SK-N-SH (cell line): ENCODE results near the gene VIPAS39. TPM values are rescaled to one million over a fixed set of nuclear protein-coding genes. Genes with fewer than 3 reads are reported as not detected.

Experiments used
- CTCF ChIA-PET: fragments of 300-600, 350-600 bp; formaldehyde crosslinking; extraction: SDS; loops from one replicate; lab custom pipeline; 2021; lab: Yijun Ruan, JAX
- POLR2A ChIA-PET: fragments of 350-600 bp; sonication (Branson Sonifier 250); formaldehyde crosslinking; extraction: SDS; loops from one replicate; lab custom pipeline; 2020; ENCODE audit warnings: antibody characterized with exemption, inconsistent platforms; lab: Yijun Ruan, JAX
- DNase-seq: peaks from one replicate; pipeline ENCODE4 v3.0.0; 2012
- H2AFZ ChIP-seq: fragments of 200-600 bp; sonication (generic); 2 replicates; pipeline ENCODE4 v1.8.1; 2016; ENCODE audit warnings: antibody characterized with exemption, mild to moderate bottlenecking, low read depth
- H3F3A ChIP-seq: fragments of 200-600 bp; sonication (generic); replicated peaks from 2 replicates; pipeline ENCODE3; 2016; ENCODE audit warnings: antibody characterized with exemption, mild to moderate bottlenecking; ENCODE audit not compliant: insufficient read depth
- H3K27ac ChIP-seq, 2 experiments: fragments of 200-500 bp in 1 of 2; fragments of 200-600 bp in 1 of 2; sonication (Bioruptor generic) in 1 of 2; sonication (generic), shearing (Covaris generic) in 1 of 2; 2 replicates each; pipeline versions ENCODE4 v1.5.1 to v1.6.1; 2014 to 2016; ENCODE audit warnings: low read depth in 2 of 2, inconsistent platforms in 1 of 2, low read length in 1 of 2, mild to moderate bottlenecking in 1 of 2, mixed read lengths in 1 of 2
- H3K27me3 ChIP-seq: fragments of 200-600 bp; sonication (generic), shearing (Covaris generic); 2 replicates; pipeline ENCODE4 v1.6.1; 2016; ENCODE audit warnings: mixed run types; ENCODE audit not compliant: insufficient read depth
- H3K36me3 ChIP-seq, 2 experiments: fragments of 200-500 bp in 1 of 2; fragments of 200-600 bp in 1 of 2; sonication (Bioruptor generic) in 1 of 2; sonication (generic) in 1 of 2; replicated peaks in 1 of 2; 2 replicates each; pipeline versions ENCODE3 to v1.5.1; 2014 to 2016; ENCODE audit warnings: low read length in 1 of 2, mild to moderate bottlenecking in 1 of 2; ENCODE audit not compliant: insufficient read depth in 2 of 2, control insufficient read depth in 1 of 2
- H3K4me1 ChIP-seq, 2 experiments: fragments of 200-500 bp in 1 of 2; fragments of 200-600 bp in 1 of 2; sonication (Bioruptor generic) in 1 of 2; sonication (generic), shearing (Covaris generic) in 1 of 2; 2 replicates each; pipeline versions ENCODE4 v1.5.1 to v1.6.1; 2014 to 2016; ENCODE audit warnings: low read depth in 1 of 2, low read length in 1 of 2, mixed run types in 1 of 2; ENCODE audit not compliant: insufficient read depth in 2 of 2, control insufficient read depth in 1 of 2
- H3K4me2 ChIP-seq: fragments of 200-600 bp; sonication (generic), shearing (Covaris generic); 2 replicates; pipeline ENCODE4 v1.6.1; 2017; ENCODE audit warnings: mixed run types
- H3K4me3 ChIP-seq, 2 experiments: fragments of 200-500 bp in 1 of 2; fragments of 200-600 bp in 1 of 2; sonication (Bioruptor generic) in 1 of 2; sonication (generic), shearing (Covaris generic) in 1 of 2; 2 replicates each; pipeline versions ENCODE4 v1.5.1 to v1.8.1; 2014 to 2016; ENCODE audit warnings: low read depth in 2 of 2, inconsistent platforms in 1 of 2, low read length in 1 of 2, mild to moderate bottlenecking in 1 of 2, mixed read lengths in 1 of 2, moderate library complexity in 1 of 2
- H3K79me2 ChIP-seq: fragments of 200-600 bp; sonication (generic); 2 replicates; pipeline ENCODE4 v1.8.1; 2017; ENCODE audit warnings: mild to moderate bottlenecking; ENCODE audit not compliant: insufficient read depth
- H3K9ac ChIP-seq: fragments of 200-600 bp; sonication (generic); 2 replicates; pipeline ENCODE4 v1.6.1; 2017; ENCODE audit warnings: mixed run types
- H3K9me2 ChIP-seq: fragments of 200-600 bp; sonication (generic); 2 replicates; pipeline ENCODE4 v1.6.1; 2017; ENCODE audit warnings: mixed run types
- H3K9me3 ChIP-seq: fragments of 200-600 bp; sonication (generic); 2 replicates; pipeline ENCODE4 v1.6.1; 2017; ENCODE audit warnings: mixed run types, mild to moderate bottlenecking, moderate library complexity
- H4K20me1 ChIP-seq: fragments of 200-600 bp; sonication (generic); 2 replicates; pipeline ENCODE4 v1.6.1; 2017; ENCODE audit warnings: mild to moderate bottlenecking, mixed run types; ENCODE audit not compliant: insufficient read depth
- FOXJ3 ChIP-seq: sonication (generic); formaldehyde crosslinking; IDR thresholded peaks from 2 replicates; pipeline ENCODE4 v1.5.1; 2020; ENCODE audit warnings: mild to moderate bottlenecking, missing genetic modification reagents
- IRF3 ChIP-seq: fragments of 150-350 bp; IDR thresholded peaks from 2 replicates; pipeline ENCODE4 v1.6.1; 2016; ENCODE audit warnings: mild to moderate bottlenecking, low read depth, low read length
- JUND ChIP-seq: IDR thresholded peaks from 2 replicates; pipeline ENCODE4 v1.4.0; 2012
- MAX ChIP-seq: IDR thresholded peaks from 2 replicates; pipeline ENCODE4 v1.4.0; 2012; ENCODE audit warnings: low read depth
- MXI1 ChIP-seq: IDR thresholded peaks from 2 replicates; pipeline ENCODE4 v1.6.1; 2012; ENCODE audit warnings: mild to moderate bottlenecking, low read depth, low read length, improper control_type of control experiment
- NFIC ChIP-seq: IDR thresholded peaks from 2 replicates; pipeline ENCODE4 v1.4.0; 2012; ENCODE audit warnings: borderline replicate concordance
- NRF1 ChIP-seq: IDR thresholded peaks from 2 replicates; pipeline ENCODE4 v1.6.1; 2012; ENCODE audit warnings: low read depth, mild to moderate bottlenecking, low read length
- POLR2AphosphoS5 ChIP-seq: IDR thresholded peaks from 2 replicates; pipeline ENCODE4 v1.6.1; 2012; ENCODE audit warnings: low read depth, low read length
- REST ChIP-seq: IDR thresholded peaks from 2 replicates; pipeline ENCODE4 v1.6.1; 2012; ENCODE audit warnings: mild to moderate bottlenecking, low read depth, low read length, moderate library complexity
- RXRA ChIP-seq: IDR thresholded peaks from 2 replicates; pipeline ENCODE4 v1.4.0; 2012; ENCODE audit warnings: low read depth, mild to moderate bottlenecking, borderline replicate concordance
- SIN3A ChIP-seq: IDR thresholded peaks from 2 replicates; pipeline ENCODE4 v1.6.1; 2012; ENCODE audit warnings: low read depth, mild to moderate bottlenecking, low read length, moderate library complexity, borderline replicate concordance
- USF1 ChIP-seq: IDR thresholded peaks from 2 replicates; pipeline ENCODE4 v1.4.0; 2012; ENCODE audit warnings: low read depth, borderline replicate concordance
- YY1 ChIP-seq: IDR thresholded peaks from 2 replicates; pipeline ENCODE4 v1.4.0; 2012; ENCODE audit warnings: low read depth, mild to moderate bottlenecking
- WGBS: methylation state at CpG from one replicate; pipeline ENCODE4 v1.1.6; 2017; ENCODE audit warnings: low lambda C conversion rate; 5-methylcytosine and 5-hydroxymethylcytosine counted together
- polyA plus RNA-seq, 3 experiments: library from polyadenylated mRNA; depleted of rRNA; stranded (reverse); fragments of >200 nt; gene quantifications; 2 replicates each; pipeline ENCODE4 v1.2.3, GENCODE V29; 2012

VIPAS39 gene
- polyA plus RNA-seq, 1 of the 3 experiments (the other 2 are of a cell fraction), result 20.8 TPM

- no peak overlapping the region for H2AFZ ChIP-seq
- ChIA-PET POLR2A (no interaction called here), CTCF (no interaction called here)
- DNase-seq, result no peak
- peaks cover 0 to 4% of the 10 kb centered on the region in 2 experiments; a peak in 1 of 4 replicates for H3K4me1 ChIP-seq
- H3F3A ChIP-seq, result no peaks in the 10 kb centered on the region
- WGBS, result 97% methylated on average over 5 of the region's 5 CpGs
- no peak overlapping the region for H3K27ac ChIP-seq
- H3K4me2 ChIP-seq, result no peak overlapping the region
- H4K20me1 ChIP-seq, result no peaks in the 10 kb centered on the region
- no peak for TF ChIP-seq RXRA
- no peak for TF ChIP-seq USF1
- TF ChIP-seq JUND, result no peak
- no peak for TF ChIP-seq IRF3
- TF ChIP-seq NRF1, result no peak
- no peak for TF ChIP-seq NFIC
- no peak for TF ChIP-seq POLR2AphosphoS5
- TF ChIP-seq REST, result no peak
- no peak for TF ChIP-seq SIN3A
- no peak for TF ChIP-seq MXI1
- TF ChIP-seq YY1, result no peak
- no peak for TF ChIP-seq MAX
- no peak for TF ChIP-seq FOXJ3 (CRISPR knock-in tag)
- H3K9ac ChIP-seq, result no peak overlapping the region
- H3K36me3 ChIP-seq, result peaks cover 0 to 6% of the 10 kb centered on the region in 2 experiments
- H3K79me2 ChIP-seq, result no peaks in the 10 kb centered on the region
- H3K9me2 ChIP-seq, result no peaks in the 10 kb centered on the region
- H3K4me3 ChIP-seq, result no peak overlapping the region
- H3K9me3 ChIP-seq, result no peaks in the 10 kb centered on the region
- H3K27me3 ChIP-seq, result no peaks in the 10 kb centered on the region; the same call in 1 of the 2 replicates
Observed at GRCh38 chr14:77503138-77503537, 45.7 kb upstream of the VIPAS39 start.
